Measurements from ENCODE around the gene DENND4A. TPM values are rescaled to one million over a fixed set of nuclear protein-coding genes. Genes with fewer than 3 reads are reported as not detected.

DENND4A gene
- total RNA-seq, 4 donors from 2014 or later, result 21.6 to 54.0 (median 35.9) TPM

GRCh38 chr15:65769482-65769881 is 22.6 kb downstream of the DENND4A start:
- 55 to 63% methylated on average over 3 of the region's 3 CpGs for WGBS, 2 donors
- DNase-seq (ENCODE audit: low spot score in 2 of 2), result no peak

GRCh38 chr15:65767895-65768294 is 24.2 kb downstream of the DENND4A start:
- DNase-seq (ENCODE audit: low spot score in 2 of 2), result no peak
- 93 to 97% methylated on average over 8 of the region's 8 CpGs for WGBS, 2 donors
- TF ChIP-seq EP300 (IDR thresholded peaks at IDR 0.05), result no peak
- TF ChIP-seq POLR2A (IDR thresholded peaks at IDR 0.05), result no peak
- no peak for TF ChIP-seq CTCF (IDR thresholded peaks at IDR 0.05)
- H3K9me3 ChIP-seq, result no peaks in the 10 kb centered on the region
- no peak overlapping the region for H3K27ac ChIP-seq
- H3K4me3 ChIP-seq, result no peak overlapping the region
- no peaks in the 10 kb centered on the region for H3K27me3 ChIP-seq
- H3K36me3 ChIP-seq, result no peaks in the 10 kb centered on the region
- H3K4me1 ChIP-seq, result peaks cover 0 to 17% (median 3%) of the 10 kb centered on the region in 4 donors

More at GRCh38 chr15:65769482-65769881, 22.6 kb downstream of the DENND4A start:
- Histone ChIP-seq H3K27ac (no peak overlapping the region), H3K4me3 (no peak overlapping the region), H3K27me3 (no peaks in the 10 kb centered on the region), H3K36me3 (no peaks in the 10 kb centered on the region), H3K4me1 (peaks cover 0 to 14% (median 8%) of the 10 kb centered on the region in 4 donors), H3K9me3 (no peaks in the 10 kb centered on the region)
- TF ChIP-seq POLR2A (IDR thresholded peaks at IDR 0.05), result no peak
- TF ChIP-seq EP300 (IDR thresholded peaks at IDR 0.05), result no peak
- no peak for TF ChIP-seq CTCF (IDR thresholded peaks at IDR 0.05)

GRCh38 chr15:65767264-65767595 is 24.9 kb downstream of the DENND4A start:
- Histone ChIP-seq H3K9me3 (no peaks in the 10 kb centered on the region), H3K36me3 (no peaks in the 10 kb centered on the region), H3K4me3 (no peak overlapping the region), H3K27me3 (no peaks in the 10 kb centered on the region), H3K4me1 (peaks cover 0 to 17% (median 3%) of the 10 kb centered on the region in 4 donors), H3K27ac (no peak overlapping the region)
- TF ChIP-seq EP300 (IDR thresholded peaks at IDR 0.05), result no peak
- no peak for TF ChIP-seq POLR2A (IDR thresholded peaks at IDR 0.05)
- no peak for TF ChIP-seq CTCF (IDR thresholded peaks at IDR 0.05)
- DNase-seq (ENCODE audit: low spot score in 2 of 2), result no peak

- H3K4me3 ChIP-seq, result no peak overlapping the region
- no peaks in the 10 kb centered on the region for H3K36me3 ChIP-seq
- no peaks in the 10 kb centered on the region for H3K9me3 ChIP-seq
- no peak for TF ChIP-seq POLR2A (IDR thresholded peaks at IDR 0.05)
- no peak for TF ChIP-seq CTCF (IDR thresholded peaks at IDR 0.05)
- TF ChIP-seq EP300 (IDR thresholded peaks at IDR 0.05), result no peak
- H3K4me1 ChIP-seq, result peaks cover 0 to 17% (median 3%) of the 10 kb centered on the region in 4 donors
- WGBS, 2 donors, result 70 to 73% methylated on average over 3 of the region's 3 CpGs
- no peaks in the 10 kb centered on the region for H3K27me3 ChIP-seq
- H3K27ac ChIP-seq, result no peak overlapping the region
- no peak for DNase-seq (ENCODE audit: low spot score in 2 of 2)
These were observed 25.4 kb downstream of the DENND4A start for GRCh38 chr15:65766422-65767263.

- Histone ChIP-seq H3K4me1 (peaks cover 0 to 17% (median 3%) of the 10 kb centered on the region in 4 donors), H3K27ac (no peak overlapping the region), H3K36me3 (peaks cover 0 to 4% (median 0%) of the 10 kb centered on the region in 3 donors), H3K27me3 (no peaks in the 10 kb centered on the region), H3K4me3 (no peak overlapping the region), H3K9me3 (no peaks in the 10 kb centered on the region)
- 77 to 86% methylated on average over 2 of the region's 2 CpGs for WGBS, 2 donors
- TF ChIP-seq CTCF (IDR thresholded peaks at IDR 0.05), result no peak
- no peak for TF ChIP-seq EP300 (IDR thresholded peaks at IDR 0.05)
- no peak for TF ChIP-seq POLR2A (IDR thresholded peaks at IDR 0.05)
- no peak for DNase-seq (ENCODE audit: low spot score in 2 of 2)
These were observed 27.0 kb downstream of the DENND4A start for GRCh38 chr15:65765106-65765505.

Measured in tibial nerve (tissue), 4 donors.